PC-9 (cell line): ENCODE results near the gene CHMP4B. TPM values are rescaled to one million over a fixed set of nuclear protein-coding genes. Genes with fewer than 3 reads are reported as not detected.

Experiments used
- BruUV-seq: library from RNA; stranded (reverse); fragments of 400-500 nt; replicated peaks from 2 replicates; lab custom pipeline; 2021; lab: Mats Ljungman, UMichigan
- CTCF ChIA-PET: fragments of 300-600 bp; sonication (Branson Sonifier 250); formaldehyde crosslinking; loops from one replicate; lab custom pipeline; 2022; ENCODE audit warnings: antibody characterized with exemption; lab: Charles Lee
- POLR2A ChIA-PET: fragments of 300-600 bp; sonication (Branson Sonifier 250); formaldehyde crosslinking; loops from one replicate; lab custom pipeline; 2022; ENCODE audit warnings: antibody characterized with exemption; ENCODE audit not compliant: unreplicated experiment; lab: Charles Lee
- DNase-seq, 2 experiments: peaks; one replicate each; pipeline versions ENCODE4 v3.0.0 to v3.0.0-alpha.2; 2015 to 2022; ENCODE audit warnings: mixed read lengths in 1 of 2
- H2AFZ ChIP-seq: fragments of 200-600 bp; sonication (generic); 2 replicates; pipeline ENCODE4 v1.8.1; 2017; ENCODE audit warnings: antibody characterized with exemption
- H3F3A ChIP-seq: fragments of 200-600 bp; sonication (generic); 2 replicates; pipeline ENCODE4 v1.8.1; 2017; ENCODE audit warnings: antibody characterized with exemption, mild to moderate bottlenecking, low read depth; ENCODE audit not compliant: insufficient read depth
- H3K27ac ChIP-seq: fragments of 200-600 bp; sonication (generic); 2 replicates; pipeline ENCODE4 v1.6.1; 2016; ENCODE audit warnings: mixed run types
- H3K27me3 ChIP-seq: fragments of 200-600 bp; sonication (generic); 2 replicates; pipeline ENCODE4 v1.6.1; 2016; ENCODE audit warnings: low read depth, mixed run types; ENCODE audit not compliant: insufficient read depth
- H3K36me3 ChIP-seq: fragments of 200-600 bp; sonication (generic); 2 replicates; pipeline ENCODE4 v1.6.1; 2016; ENCODE audit warnings: low read depth, mixed run types
- H3K4me1 ChIP-seq: fragments of 200-600 bp; sonication (generic); replicated peaks from 2 replicates; pipeline ENCODE4 v1.6.1; 2016; ENCODE audit warnings: mixed run types; ENCODE audit not compliant: insufficient read depth
- H3K4me2 ChIP-seq: fragments of 200-600 bp; sonication (generic); 2 replicates; pipeline ENCODE4 v1.6.1; 2017; ENCODE audit warnings: mixed run types
- H3K4me3 ChIP-seq: fragments of 200-600 bp; sonication (generic); 2 replicates; pipeline ENCODE4 v1.6.1; 2016; ENCODE audit warnings: mixed run types
- H3K79me2 ChIP-seq: fragments of 200-600 bp; sonication (generic); 2 replicates; pipeline ENCODE4 v1.6.1; 2017; ENCODE audit warnings: low read depth, mixed run types
- H3K9me2 ChIP-seq: fragments of 200-600 bp; sonication (generic); 2 replicates; pipeline ENCODE4 v1.8.1; 2017; ENCODE audit warnings: mild to moderate bottlenecking; ENCODE audit not compliant: insufficient read depth
- H3K9me3 ChIP-seq: fragments of 200-600 bp; sonication (generic); 2 replicates; pipeline ENCODE4 v1.8.1; 2016; ENCODE audit warnings: low read depth; ENCODE audit not compliant: insufficient read depth
- H4K20me1 ChIP-seq: fragments of 200-600 bp; sonication (generic); 2 replicates; pipeline ENCODE4 v1.8.1; 2017; ENCODE audit not compliant: insufficient read depth
- EZH2 ChIP-seq: fragments of 200-600 bp; sonication (generic); IDR thresholded peaks from 2 replicates; pipeline ENCODE4 v1.8.0; 2017; ENCODE audit warnings: antibody characterized with exemption, low read depth
- intact Hi-C: fragments of 100-400 bp; cut with micrococcal nuclease; formaldehyde crosslinking; loops from one replicate; pipeline ENCODE4 v1.10.0; 2022; ENCODE audit not compliant: unreplicated experiment
- total RNA-seq: library from RNA; stranded (reverse); gene quantifications from 2 replicates; pipeline ENCODE4 v1.2.3, GENCODE V29; 2021
- TF ChIP-seq, protein P1 (sequence below): fragments of 200-600 bp; sonication (generic); conservative IDR thresholded peaks from 2 replicates; pipeline ENCODE4 v1.6.1; 2017; ENCODE audit warnings: mixed run types, antibody characterized with exemption, mild to moderate bottlenecking, moderate library complexity

CHMP4B gene
- total RNA-seq, 1 experiment from 2014 or later, result 180 TPM

DNA sequence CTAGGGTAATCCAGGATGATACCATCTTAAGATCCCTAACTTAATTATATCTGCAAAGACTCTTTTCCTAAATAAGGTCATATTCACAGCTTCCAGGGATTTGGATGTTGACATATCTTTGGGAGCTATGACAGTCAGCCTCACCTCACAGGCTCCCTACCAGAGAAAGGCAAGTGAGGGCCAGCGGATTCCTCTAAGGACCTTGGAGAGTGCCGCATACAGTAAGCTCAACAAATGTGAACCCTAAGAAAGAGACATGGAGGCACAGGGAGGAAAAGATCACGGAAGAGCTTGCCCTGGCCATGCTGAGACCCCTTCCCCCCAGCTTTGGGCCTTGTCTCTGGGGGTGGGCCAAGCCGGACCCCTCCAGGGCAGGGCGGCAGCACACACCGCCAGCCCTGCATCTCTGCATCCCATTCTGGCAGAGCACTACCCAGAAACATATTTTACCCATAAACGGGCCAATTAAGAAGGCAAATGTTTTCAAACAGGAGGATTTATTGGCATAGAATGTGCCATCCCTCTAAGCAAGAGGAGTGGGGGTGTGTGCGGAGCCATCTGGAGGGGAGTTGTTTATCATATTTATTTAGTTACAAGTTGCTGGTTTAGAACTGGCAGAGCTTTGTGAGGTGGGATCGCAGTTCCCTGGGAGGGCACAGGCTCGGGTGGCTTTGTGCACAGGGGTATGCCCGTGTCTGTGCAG lies 55.4 kb downstream of the CHMP4B start:
- ChIA-PET CTCF (no interaction called here), POLR2A (interaction anchor here (0.7 kb wide), 1 partner anchor 227 kb away, joined by 3 read pairs; no protein-coding TSS in a partner anchor)
- no peak for DNase-seq
- peaks cover 3% of the 10 kb centered on the region; the same call in 1 of the 2 replicates for H3F3A ChIP-seq
- no peak for TF ChIP-seq EZH2
- TF ChIP-seq, protein P1, sequence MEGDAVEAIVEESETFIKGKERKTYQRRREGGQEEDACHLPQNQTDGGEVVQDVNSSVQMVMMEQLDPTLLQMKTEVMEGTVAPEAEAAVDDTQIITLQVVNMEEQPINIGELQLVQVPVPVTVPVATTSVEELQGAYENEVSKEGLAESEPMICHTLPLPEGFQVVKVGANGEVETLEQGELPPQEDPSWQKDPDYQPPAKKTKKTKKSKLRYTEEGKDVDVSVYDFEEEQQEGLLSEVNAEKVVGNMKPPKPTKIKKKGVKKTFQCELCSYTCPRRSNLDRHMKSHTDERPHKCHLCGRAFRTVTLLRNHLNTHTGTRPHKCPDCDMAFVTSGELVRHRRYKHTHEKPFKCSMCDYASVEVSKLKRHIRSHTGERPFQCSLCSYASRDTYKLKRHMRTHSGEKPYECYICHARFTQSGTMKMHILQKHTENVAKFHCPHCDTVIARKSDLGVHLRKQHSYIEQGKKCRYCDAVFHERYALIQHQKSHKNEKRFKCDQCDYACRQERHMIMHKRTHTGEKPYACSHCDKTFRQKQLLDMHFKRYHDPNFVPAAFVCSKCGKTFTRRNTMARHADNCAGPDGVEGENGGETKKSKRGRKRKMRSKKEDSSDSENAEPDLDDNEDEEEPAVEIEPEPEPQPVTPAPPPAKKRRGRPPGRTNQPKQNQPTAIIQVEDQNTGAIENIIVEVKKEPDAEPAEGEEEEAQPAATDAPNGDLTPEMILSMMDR, result no peak
- no peaks in the 10 kb centered on the region for H3K4me1 ChIP-seq
- H3K4me3 ChIP-seq, result no peak overlapping the region
- no peak overlapping the region for H3K27ac ChIP-seq
- no peaks in the 10 kb centered on the region for H3K9me2 ChIP-seq
- intact Hi-C loops, result no loop called here
- no peaks in the 10 kb centered on the region for H3K36me3 ChIP-seq
- BruUV-seq, result no TSS peak
- no peaks in the 10 kb centered on the region for H3K79me2 ChIP-seq
- no peak overlapping the region for H3K4me2 ChIP-seq
- H3K9me3 ChIP-seq, result no peaks in the 10 kb centered on the region
- H4K20me1 ChIP-seq, result no peaks in the 10 kb centered on the region
- no peaks in the 10 kb centered on the region for H3K27me3 ChIP-seq
- H2AFZ ChIP-seq, result no peak overlapping the region

DNA sequence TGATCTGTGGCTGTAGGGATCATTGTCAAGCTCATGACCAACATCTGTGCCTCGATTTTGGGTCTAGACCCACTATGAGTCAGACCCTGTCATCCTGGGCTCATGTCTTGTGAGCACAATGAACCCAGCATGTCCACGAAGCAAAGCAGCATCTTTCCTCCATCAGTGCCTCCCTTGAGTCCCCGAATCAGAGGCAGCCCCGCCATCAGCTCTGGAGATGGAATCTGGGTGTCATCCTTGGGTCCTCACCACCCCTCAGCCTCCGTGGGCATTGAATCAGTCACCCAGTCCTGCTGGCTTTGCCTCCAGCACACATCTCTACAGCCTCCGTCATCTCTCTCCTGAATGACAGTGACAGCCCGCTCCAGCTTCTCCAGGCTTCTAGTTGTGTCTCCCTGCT lies 56.9 kb downstream of the CHMP4B start:
- no peak overlapping the region for H3K4me2 ChIP-seq
- H3K79me2 ChIP-seq, result no peaks in the 10 kb centered on the region
- H3K4me1 ChIP-seq, result no peaks in the 10 kb centered on the region
- no peaks in the 10 kb centered on the region for H3K27me3 ChIP-seq
- DNase-seq, result no peak
- ChIA-PET CTCF (no interaction called here), POLR2A (interaction anchor here (0.5 to 0.6 kb wide), 2 partner anchors 158 to 202 kb away, joined by 4 to 6 read pairs; no protein-coding TSS in a partner anchor)
- H3K27ac ChIP-seq, result no peak overlapping the region
- no peaks in the 10 kb centered on the region for H3K36me3 ChIP-seq
- no TSS peak for BruUV-seq
- H2AFZ ChIP-seq, result no peak overlapping the region
- H4K20me1 ChIP-seq, result no peaks in the 10 kb centered on the region
- TF ChIP-seq, protein P1, result no peak
- TF ChIP-seq EZH2, result no peak
- no peaks in the 10 kb centered on the region for H3F3A ChIP-seq
- no peaks in the 10 kb centered on the region for H3K9me2 ChIP-seq
- intact Hi-C loops, result no loop called here
- no peaks in the 10 kb centered on the region for H3K9me3 ChIP-seq
- no peak overlapping the region for H3K4me3 ChIP-seq

- H3K27ac ChIP-seq, result no peak overlapping the region
- H3K79me2 ChIP-seq, result no peaks in the 10 kb centered on the region
- no peaks in the 10 kb centered on the region for H3K36me3 ChIP-seq
- intact Hi-C loops, result no loop called here
- H3K9me2 ChIP-seq, result no peaks in the 10 kb centered on the region
- ChIA-PET POLR2A (interaction anchor here (0.6 kb wide), 1 partner anchor 201 kb away, joined by 6 read pairs; no protein-coding TSS in a partner anchor), CTCF (no interaction called here)
- H3K27me3 ChIP-seq, result no peaks in the 10 kb centered on the region
- DNase-seq, result no peak
- H3F3A ChIP-seq, result no peaks in the 10 kb centered on the region
- H4K20me1 ChIP-seq, result no peaks in the 10 kb centered on the region
- no peaks in the 10 kb centered on the region for H3K4me1 ChIP-seq
- TF ChIP-seq, protein P1, result no peak
- TF ChIP-seq EZH2, result no peak
- no TSS peak for BruUV-seq
- H3K4me2 ChIP-seq, result no peak overlapping the region
- no peak overlapping the region for H3K4me3 ChIP-seq
- no peak overlapping the region for H2AFZ ChIP-seq
- no peaks in the 10 kb centered on the region for H3K9me3 ChIP-seq
Measured at GRCh38 chr20:33868595-33868994, 57.4 kb downstream of the CHMP4B start.
